Glomerular visceral epithelial cell (primary cell): Measurements from ENCODE around the gene SND1.
A peak's percentile ranks its signal among the peaks of the same experiment; 100 is the strongest.
"Not testable (repeated sequence)": the region's sequence is repeated elsewhere in the genome, so short reads cannot be mapped to it uniquely, and the experiment has no call there.

ENCODE experiments used
- DNase-seq: peaks from one replicate; pipeline ENCODE4 v3.0.0-alpha.2; 2016; ENCODE audit errors: extremely low spot score

SND1 gene

DNA sequence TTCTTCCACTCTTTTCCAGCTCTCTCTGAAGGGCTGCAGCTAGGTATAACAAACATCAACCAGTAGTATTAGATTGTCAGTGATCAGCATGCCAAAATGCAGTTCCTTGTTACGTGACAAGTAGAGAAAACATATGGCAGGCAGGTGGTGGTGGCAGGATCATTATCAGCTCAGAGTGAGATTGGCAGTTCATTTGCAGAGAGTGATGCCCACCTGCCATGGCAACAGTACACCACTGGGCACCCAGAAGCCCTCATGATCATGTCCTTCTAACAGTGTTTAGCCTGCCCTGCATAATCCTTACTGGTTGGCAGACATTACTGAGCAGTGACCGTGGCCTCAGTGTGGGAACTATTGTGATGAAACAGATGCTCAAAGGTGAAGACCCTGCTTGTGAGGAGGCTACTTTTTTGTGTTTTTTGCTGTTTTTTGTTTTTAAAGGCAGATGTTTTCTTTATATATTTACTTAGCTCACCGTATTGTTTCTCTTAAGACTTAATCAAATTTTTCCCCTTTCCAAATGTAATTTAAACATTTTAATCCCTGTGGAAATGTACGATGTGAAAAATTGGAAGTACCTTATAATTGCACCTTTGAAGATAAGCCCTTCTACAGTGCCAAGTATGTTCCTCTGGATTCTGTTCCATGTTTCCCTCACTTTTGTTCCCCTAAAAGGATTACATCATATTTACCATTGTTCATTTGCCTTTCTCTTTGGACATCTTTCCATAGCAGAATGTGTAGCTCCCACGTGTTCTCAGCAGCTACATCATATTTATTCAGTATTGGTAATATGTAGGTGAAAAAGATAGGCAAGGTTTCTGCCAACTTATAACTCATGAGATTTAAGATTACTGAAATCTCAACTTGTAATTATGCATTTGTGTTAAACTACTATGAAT is 179.6 kb downstream of the SND1 start:
- no peak for DNase-seq

DNA sequence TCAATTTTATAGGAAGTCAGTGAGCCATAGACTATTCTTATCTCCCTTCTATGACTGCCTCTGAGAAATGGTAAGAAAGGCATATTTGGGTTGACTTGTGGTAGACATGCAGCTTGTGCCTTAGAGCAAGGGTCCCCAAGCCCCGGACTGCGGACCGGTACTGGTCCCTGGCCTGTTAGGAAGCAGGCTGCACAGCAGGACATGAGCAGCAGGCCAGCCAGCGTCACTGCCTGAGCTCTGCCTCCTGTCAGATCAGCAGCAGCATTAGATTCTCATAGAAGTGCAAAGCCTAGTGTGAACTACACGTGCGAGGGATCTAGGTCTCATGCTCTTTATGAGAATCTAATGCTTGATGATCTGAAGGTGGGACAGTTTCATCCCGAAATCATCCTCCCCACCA is 180.6 kb downstream of the SND1 start:
- DNase-seq, result no peak

DNA sequence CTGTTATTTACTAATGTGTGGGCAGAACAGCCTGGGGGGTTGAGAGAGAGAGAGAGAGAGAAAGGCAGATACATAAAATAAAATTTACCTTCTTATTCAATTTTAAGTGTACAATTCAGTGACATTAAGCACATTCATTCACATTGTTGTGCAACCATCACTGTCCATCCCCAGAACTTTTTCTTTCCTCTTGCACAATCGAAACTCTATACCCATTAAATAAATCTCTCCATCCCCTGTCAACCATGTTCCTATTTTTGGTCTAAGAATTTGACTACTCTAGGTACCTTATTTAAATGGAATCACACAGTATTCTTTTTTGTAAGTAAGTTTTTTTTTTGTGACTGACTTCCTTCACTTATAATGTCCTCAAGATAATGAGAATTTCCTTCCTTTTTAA is 181.6 kb downstream of the SND1 start:
- no peak for DNase-seq

DNA sequence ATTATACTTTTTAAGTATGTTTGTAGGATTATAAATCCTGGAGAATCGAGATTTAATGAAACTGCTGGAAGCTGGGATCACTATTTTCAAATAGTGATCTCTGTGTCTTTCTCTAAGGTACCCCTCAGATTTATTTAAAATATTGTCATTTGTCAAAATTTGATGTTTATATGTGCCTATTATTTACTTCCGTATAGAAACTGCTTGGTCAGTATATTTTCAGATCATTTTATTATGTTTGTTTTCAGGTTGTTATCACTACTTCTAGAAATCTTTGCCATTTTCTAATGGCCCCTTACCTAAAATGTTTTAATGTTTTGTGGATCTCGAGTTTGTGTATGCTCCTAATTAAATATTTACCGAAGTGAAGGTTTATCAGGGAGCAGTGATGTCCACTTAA is 183.7 kb downstream of the SND1 start:
- DNase-seq, result no peak

DNA sequence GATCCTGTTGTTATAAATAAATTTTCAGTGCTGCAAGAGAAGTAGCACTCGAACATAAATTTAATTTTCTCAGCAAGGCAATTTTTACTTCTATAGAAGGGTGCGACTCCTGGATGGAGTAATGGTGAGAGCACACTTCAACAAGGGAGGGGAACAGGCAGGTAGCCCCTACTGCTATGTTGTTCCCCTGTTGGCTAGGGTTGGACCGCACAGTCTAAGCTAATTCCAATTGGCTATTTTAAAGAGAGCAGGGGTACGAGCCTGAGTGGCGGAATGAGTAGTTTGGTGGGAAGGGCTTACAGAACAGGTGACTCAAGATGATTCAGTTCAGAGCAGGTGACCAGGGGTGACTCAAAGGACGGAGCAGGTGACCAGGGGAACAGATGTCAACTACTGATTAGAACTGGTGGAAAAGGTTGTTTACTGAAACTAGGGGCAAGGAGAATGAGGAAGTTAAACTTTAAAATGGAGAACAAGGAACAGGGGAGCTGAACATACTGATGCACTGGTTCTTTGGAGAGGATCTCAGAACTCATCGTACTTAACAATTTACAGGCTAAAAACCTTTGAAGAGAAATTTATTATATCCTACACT is 185.9 kb downstream of the SND1 start:
- not testable (repeated sequence) for DNase-seq

DNA sequence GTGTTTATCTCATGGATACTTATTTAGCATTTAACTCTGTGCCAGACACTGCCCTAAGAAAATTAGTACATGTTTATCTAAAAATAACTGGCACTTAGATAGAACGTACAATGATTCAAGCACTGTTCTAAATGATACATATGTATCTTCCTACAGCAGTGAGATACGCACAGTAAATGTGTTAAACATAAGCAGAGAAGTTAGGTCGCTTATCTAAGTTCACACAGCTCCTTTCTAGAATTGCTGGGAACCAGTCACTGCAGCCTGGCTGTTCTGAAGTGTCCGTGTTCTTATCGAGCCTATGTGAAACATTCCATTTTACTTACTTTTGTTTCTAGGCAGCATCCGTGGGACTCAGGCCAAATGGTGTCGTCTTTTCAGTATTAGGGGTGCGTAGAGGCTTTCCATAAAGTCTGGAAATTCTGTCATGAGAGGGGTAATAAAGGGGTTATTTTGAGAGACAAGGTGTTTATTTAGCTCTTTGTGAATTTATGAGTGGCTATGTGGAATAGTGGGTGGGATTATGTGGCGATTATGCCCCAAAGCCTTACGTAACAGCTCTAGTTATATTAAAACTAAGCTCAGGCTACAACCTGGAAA is 186.9 kb downstream of the SND1 start:
- DNase-seq, result no peak

DNA sequence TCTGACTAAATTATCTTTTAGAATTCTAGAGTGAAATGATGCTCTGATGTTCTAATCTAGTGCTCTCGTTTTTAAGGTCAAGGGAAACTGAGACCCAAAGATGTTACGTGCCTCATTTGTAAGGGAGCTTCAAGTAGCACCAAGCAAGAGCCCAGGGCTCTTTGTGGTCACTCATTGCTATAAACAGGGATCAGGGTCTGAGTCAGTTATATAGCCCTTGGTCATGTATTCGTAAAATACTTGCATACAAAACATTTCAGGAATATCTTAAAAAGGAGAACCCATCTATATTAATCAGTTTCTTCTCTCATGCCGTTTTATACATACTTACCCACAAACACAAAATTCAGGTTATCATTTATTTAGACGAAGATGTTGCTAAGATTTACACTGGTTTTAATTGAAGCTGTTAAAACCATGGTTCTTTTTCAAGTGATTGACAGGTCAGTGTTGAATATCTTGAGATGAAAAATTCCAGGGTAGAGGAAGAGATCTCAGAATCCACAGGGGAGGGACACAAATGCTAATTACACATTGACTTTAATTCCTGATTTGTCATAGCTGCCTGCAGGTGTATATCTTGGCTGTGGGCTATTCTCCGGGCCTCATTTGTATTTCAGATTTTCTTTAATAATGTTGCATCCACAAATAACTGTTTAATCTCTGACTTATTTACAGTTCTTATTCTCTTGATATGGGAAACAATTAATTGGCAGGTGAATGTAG is 188.4 kb downstream of the SND1 start:
- DNase-seq, result no peak

DNA sequence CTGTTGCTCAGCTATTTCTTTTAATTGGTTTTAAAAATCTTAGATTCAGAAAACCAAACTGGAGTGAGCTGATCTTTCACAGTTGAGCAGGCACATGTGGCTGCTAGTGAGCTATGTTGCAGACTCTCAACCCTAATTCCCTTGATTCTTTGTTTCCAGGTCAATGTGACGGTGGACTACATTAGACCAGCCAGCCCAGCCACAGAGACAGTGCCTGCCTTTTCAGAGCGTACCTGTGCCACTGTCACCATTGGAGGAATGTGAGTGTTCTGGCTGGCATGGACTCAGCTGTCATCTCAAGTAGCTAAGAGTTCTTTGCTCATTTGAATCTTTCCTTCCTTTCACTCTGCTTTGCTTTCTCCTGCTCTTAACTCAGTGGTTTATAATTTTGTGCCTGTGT is 192.2 kb downstream of the SND1 start:
- no peak for DNase-seq

DNA sequence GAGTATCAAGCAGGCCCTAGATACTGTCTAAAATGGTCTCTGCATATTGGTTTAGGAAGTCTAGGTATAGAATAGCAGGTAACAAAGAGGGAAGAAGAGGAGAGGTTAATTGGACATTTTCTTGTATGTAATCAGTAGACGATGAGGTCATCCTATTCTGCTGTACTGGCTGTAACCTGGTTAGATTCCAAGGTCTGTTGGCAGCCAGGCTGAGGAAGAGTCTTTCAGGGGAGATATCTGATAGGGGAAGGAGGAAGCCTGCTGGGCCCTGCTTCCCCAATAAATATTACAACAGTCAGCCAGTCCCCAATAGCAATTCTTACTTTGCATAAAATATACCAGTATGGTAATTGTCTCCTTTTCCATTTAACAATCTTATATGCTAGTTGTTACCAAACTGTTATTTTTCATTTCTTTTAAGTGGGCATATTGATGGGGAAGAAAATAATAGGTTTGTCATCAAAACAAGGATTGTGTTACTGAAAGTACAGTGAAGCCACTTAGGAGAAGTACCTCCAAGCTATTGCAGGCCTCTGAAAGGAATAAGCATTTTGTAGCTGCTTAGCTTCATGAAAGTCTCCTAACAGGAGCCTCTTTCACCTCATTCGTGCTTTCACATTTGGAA is 192.8 kb downstream of the SND1 start:
- peak; percentile 41 for DNase-seq

DNA sequence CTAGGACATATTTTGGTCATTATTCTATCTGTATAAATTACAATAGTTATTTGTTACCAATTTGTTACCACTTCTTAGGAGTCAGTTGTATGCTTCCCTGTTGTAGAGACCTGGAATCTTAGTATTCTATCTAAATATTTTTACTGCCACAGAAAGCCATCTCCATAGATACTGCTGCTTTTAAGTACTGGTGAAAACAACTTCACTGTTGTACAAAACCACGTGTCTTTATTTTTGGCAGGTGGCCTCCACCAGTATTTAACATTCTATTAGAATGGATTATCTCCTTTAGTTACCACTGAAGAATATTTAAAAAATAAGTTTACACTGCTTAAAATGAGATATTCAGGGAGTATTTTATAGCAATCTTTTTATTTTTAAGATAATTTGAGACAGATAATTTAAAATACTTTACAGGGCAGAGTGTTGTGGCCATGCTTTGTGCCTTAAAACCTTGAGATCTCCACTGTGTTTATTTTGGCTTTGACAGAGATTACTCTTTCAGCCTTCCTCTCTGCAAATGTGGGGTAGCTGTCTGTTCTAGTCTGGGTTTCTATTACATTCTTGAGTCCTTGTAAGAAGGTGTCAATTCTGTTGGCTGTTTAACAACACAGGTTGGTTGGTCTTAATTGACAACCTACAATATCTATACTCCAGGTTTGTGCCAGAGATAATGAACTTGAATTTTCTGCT is 193.7 kb downstream of the SND1 start:
- DNase-seq, result no peak

DNA sequence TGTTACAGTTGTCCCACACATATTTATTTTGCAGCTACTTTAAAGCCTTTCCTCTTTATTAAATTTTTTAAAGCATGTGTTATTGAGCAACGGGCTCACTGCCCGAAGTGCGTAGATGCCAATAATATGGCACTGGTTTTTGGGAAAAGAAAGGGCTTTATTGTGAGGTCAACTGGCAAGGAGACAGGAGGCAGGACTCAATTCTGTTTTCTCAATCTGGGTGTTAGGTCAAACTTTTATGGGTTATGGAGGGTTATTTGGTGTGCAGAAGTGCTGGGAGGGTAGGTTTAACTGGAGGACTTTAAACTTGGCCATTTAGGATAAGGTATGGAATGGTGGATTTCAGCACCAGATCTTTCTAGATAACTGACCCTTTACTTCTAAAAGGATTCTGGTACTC is 195.6 kb downstream of the SND1 start:
- DNase-seq, result no peak

DNA sequence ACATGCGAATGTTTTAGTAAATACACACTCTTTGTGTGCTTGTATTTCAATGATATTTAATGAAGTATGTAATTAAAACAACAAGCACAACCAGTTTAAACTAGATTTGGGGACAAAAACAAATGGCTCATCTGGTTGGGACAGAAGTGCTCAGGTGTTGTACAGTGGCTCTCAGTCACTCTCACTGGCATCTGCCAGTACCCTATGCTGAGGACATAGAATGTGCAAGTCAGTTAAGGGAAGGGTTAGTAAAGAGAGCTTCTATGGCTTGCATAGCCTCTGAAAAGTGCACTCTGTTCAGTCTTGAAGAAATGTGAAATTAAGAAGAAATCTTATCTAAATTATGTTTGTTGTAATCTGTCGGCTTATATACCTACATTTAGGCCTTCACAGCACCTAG is 196.2 kb downstream of the SND1 start:
- no peak for DNase-seq

DNA sequence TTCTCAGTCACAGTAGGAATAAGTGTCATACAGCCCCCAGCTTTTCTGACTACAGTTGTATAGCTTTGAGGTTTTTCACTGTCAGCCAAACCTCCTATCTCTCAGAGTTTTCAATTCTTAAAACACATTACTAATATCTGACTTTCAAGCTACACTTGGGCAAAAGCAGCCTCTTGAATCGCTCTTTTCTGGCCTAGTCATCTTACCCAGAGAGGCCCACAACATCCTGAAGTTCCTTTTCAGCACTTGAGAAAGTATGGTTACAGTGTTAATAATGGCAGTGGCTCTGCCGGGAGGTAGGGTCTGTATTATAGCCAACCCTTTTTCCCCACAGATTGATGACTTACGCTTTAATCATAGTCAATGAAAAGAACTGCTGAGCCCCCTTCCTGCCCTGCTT is 198.2 kb downstream of the SND1 start:
- no peak for DNase-seq

DNA sequence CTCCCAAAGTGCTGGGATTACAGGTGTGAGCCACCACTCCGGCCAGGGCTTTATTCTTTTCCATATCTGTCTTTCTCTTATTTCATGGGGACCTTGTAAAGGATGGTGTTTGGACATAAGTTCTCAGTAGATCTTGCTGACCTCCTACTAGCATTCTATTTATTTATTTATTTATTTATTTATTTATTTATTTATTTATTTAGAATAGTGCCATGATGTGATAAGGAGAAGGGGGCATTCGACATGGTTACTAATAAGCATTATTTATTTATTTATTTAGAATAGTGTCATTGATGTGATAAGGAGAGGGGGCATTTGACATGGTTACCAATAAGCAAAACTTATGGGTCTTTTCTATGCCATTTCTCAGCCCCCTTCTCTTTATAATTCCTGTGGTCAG is 202.4 kb downstream of the SND1 start:
- no peak for DNase-seq

DNA sequence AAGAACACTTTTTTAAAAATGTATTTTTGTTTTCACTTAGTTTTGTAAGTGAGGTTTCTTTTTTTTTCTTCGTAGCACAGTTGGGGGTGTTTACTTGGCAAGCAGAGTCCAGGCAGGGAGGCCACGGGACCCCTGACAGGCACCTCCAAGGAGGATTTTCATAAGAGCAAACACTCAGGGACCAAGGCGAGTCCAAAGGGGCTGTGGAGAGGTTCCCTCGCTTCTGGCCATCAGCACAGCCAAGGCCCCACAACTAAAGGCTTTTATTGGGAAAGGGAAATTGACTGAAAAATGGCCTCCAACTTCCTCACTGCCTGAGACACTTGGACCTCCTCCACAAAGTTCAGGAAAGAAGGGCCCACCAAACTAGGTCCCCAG is 205.5 kb downstream of the SND1 start:
- no peak for DNase-seq

DNA sequence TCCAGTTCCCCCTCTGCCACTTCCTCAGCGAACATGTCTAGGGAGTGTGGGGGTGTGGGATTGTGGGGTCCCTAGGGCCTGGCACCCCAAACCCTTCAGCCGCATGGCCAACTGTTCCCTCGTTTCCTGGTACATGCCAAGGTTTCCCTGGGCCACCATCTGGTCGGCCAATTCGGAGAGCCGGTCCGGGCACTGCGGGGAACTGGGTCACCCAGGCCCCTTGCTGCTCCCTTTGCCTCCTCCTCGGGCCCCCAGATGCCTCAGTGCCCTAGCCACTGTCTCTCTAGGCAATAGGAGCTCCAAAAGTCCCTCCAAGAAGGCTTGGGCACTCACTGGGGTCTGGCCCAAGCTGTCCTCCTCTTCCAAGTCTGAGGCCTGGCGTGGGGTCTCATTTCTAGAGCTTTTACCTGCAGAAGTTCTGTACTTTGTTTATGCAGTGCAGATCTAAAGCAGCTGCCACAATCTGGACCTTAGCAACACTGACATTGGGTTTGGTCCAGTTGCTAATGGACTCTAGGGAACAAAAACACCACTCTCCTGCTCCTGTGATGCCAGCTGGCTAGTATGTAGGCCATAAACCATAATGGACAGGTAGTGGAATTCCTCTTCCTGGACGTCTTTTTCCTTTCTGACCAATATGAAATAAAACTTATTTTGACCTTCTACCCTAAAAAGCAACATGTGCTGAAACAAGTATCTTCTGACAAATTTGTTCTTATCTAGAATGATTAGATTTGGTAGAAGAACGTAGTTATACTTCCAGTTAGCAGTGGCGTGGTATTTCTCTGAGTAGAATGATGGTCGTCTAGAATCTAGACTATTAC is 206.3 kb downstream of the SND1 start:
- DNase-seq, result no peak

DNA sequence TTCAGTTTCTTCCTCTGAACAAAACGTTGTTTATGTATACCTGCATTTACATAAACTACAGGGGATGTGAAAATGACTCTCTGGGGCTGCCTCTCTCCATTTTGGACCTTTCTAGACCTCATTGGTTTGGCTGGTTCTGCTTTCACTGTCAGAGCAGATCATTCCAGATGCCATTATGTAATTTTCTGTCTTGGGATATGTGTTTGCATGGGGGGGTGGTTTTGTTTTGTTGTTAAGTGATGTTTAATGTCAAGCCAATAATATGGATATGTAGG is 206.9 kb downstream of the SND1 start:
- DNase-seq, result no peak

DNA sequence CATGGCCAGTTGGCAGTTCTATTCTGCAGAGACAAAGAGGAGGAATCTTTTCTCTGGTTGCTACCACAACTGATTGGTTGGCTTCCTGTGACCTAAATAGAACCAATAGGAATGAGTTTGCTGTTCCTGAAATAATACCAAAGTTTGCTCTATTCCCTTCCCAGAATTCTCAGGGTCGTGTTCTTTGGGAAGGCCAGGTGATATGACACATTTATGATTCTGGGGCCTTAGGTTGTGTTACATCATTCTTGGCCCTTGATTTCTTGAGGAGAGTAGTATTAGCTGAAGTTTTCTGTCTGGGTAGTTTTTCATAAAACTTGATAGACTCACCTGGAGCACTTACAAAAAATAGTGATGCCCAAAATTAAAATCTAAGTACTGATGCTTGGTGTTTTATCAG is 207.3 kb downstream of the SND1 start:
- no peak for DNase-seq

DNA sequence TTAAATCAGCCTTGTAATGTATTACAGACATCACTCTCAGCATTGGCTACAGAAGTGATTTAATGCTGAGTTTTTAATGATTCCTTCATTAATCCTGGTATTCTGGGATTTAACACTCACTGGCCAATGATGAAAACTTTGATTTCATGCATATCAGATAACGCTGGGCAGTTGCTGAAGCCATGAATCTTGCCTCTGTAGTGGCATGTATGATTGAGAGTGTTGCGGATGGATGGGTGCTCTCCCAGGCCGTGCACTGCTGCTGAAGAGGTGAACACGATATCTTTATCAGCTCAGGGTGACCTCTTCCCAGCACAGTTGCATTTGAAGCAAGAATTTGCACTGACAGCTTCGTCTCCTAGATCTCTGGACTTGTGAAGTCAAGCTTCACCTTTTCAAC is 210.5 kb downstream of the SND1 start:
- DNase-seq, result no peak

DNA sequence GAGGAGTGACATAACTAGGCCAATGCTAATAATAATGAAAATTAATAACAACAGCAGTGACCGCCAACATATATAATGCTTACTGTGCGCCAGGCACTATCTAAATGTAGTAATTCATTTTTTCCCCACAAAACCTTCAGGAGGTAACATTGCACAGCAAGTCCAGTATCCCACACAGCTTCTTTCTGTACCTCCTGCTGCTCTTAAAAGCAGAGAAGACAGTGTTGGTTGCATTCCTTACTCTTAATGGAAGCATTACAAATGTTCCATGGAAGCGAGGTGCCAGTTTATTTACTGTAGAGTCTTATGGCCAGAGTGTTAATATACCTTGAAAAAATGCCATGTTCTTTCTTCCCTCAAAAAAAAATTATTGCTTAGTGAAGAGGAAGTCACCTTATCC is 211.1 kb downstream of the SND1 start:
- no peak for DNase-seq

DNA sequence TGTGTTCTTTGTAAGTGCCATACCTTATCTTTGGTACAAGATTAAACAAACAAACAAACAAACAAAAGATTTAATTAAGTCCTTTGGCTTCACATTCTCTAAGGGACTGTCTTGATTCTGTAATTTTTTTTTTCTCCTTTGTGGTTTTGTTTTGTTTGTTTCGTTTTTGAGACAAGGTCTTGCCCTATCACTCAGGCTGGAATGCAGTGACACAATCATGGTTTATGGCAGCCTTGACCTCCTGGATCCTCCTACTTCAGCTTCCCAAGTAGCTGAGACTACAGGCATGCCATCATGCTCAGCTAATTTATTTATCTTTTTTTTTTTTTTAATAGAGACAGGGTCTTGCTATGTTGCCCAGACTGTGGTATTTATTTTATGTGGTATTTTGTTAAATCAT is 213.5 kb downstream of the SND1 start:
- DNase-seq, result peak; percentile 59
